Activated gamma-delta T cell treated with anti-CD3 and anti-CD28 coated beads, Interleukin-2, amount 50 U/mL, for 16 hours (primary cell): ENCODE data around the gene TAOK2.
"Not testable (repeated sequence)": the region's sequence is repeated elsewhere in the genome, so short reads cannot be mapped to it uniquely, and the experiment has no call there.

Source experiments
- DNase-seq: peaks from one replicate; pipeline ENCODE4 v3.0.0-alpha.2; 2020; ENCODE audit warnings: low read depth

The TAOK2 gene

DNA sequence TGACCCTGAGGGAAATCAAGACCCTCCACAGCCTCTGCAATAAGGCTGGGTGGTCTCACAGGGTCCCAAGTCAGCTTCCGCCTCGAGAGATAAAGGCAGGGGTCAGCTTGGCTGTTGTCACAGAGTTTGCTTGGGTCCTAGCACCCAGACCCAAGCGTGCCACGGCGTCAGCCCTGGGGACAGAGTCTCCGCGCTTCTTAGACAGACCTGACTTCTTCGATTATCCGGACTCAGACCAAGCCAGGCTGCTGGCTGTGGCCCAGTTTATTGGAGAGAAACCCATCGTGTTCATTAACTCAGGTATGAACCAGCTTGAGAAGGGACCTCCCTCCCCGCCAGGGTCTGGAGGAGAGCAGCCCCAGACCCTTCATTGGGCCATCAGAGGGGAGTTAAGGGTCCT lies 49.9 kb downstream of the TAOK2 start:
- DNase-seq = no peak

DNA sequence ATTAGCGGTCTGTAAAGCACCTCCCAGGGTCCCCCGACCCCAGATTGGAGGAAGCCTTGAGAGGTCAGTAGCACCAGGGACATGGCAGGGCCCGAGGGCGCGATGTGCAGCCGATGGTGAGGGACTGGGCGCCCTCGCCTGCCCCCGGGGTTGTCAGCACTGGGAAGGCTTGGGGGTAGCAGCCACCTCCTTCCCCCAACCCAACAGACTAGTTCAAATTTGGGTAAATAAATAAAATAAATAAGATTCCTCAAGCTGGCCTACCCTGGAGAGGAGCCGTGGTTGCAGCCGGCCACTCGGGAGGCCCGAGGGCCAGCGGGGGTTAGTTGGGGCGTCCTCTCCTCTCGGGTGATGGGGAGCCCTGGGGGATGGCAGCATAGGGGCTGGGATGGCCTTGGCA lies 50.8 kb downstream of the TAOK2 start:
- DNase-seq = no peak

GRCh38 chr16:30025156-30025555 lies 51.5 kb downstream of the TAOK2 start:
- no peak for DNase-seq

DNA sequence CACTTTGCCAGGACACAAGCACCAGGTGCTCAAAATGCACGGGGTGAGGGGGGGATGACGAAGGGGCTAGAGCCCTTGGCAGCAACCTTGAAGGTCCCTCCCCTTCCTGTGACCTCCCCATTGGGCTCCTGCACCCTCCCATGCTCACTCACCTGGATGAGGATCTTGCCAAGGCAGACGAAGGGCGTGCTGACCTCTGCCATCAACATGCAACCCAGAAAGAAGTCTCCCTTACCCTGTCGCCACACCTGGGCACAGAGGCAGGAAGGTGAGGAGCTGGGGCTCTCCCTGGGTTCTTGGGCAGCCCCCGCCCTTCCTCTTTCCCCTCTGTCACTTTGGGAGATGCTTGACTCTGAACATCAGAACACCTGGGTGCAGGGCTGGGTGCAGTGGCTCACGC lies 51.9 kb downstream of the TAOK2 start:
- DNase-seq = no peak

GRCh38 chr16:30026449-30026848 lies 52.8 kb downstream of the TAOK2 start:
- no peak for DNase-seq

- no peak for DNase-seq
These were observed 54.1 kb downstream of the TAOK2 start for GRCh38 chr16:30027588-30028437.

DNA sequence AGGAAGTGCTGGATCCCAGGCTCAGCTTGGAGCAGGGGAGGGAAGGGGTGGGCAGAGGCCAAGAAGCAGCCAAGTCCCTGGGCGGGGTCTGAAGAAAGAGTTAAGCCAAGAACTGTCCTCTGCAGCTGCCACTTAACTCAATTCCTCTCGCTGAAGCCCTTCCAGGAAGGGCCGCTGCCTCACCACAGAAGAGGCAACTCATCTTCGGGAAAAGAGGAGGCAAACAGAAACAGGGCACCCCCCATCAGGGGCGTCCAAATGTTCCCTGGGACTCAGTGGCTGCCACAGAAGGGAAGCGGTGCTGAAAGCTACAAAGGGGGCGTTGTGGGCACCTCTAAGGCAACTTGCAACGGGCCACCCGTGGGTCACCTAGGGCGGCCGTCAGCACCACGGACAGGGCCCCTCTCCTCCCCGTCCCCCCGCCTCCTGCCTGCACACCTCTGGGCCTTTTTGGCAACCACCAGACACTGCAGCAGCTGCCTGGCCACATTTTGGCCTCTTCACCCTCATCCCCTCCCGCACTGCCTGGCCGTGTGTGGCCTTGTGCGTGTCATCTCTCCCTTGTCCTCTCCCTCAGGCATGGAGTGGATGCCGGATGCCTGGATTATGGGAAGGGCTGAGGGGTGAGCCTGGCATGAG lies 54.9 kb downstream of the TAOK2 start:
- DNase-seq = no peak

- DNase-seq = no peak
These were observed 56.5 kb downstream of the TAOK2 start for GRCh38 chr16:30030011-30030685.

DNA sequence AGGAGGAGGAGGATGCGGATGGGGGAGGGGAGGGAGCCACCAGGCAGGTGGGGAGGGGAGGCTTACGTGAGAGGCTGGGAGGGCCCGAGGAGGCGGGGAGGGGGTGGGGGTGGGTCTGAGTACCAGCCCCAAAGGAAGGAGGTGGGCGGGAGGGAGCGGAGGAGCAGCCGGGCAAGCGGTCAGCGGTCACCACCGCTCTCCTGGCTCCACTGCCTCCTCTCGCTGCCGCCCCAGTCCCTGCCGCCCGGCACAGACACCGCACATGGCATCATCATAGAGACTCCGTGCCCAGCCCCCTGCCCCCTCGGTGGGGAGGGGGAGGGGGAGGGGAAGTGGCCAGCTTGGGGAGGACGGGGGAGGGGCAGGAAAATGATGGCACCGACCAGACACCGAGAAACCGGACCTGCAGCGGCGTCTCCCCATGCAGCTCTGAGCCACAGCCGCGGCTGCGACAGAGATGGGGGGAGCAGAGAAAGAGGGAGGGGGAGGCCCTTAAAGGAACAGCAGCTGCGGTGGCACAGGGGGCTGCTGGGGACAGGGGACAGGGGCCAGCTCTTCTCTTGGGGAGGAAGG lies 57.3 kb downstream of the TAOK2 start, which contains the start of gene TLCD3B:
TSS of gene TLCD3B (minus strand) at position 431 of the 573 bp plus-strand sequence. CDS start 744 bp downstream, outside the sequence.
- DNase-seq = no peak

DNA sequence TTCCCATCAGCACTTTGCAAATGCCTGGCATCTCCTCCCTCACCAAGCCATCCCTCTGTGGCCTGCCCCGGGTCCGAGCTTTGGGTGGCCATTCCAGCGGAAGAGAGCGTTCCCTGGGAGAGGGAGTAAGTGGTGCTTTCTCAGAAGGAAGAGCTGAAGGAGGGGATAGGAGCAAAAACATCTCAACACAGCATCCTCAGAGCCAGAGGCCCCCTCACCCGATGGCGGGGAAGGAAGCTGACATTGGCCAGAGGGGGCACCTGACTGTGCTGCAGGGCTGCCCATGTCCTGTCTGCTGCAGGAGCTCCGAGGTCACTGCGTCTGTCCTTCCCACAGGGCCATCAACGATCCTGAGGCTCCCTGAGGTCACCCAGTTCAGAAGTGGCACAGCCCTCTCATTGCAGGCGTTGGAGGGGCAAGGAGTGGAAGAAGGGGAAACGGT lies 57.8 kb downstream of the TAOK2 start:
- DNase-seq = no peak

DNA sequence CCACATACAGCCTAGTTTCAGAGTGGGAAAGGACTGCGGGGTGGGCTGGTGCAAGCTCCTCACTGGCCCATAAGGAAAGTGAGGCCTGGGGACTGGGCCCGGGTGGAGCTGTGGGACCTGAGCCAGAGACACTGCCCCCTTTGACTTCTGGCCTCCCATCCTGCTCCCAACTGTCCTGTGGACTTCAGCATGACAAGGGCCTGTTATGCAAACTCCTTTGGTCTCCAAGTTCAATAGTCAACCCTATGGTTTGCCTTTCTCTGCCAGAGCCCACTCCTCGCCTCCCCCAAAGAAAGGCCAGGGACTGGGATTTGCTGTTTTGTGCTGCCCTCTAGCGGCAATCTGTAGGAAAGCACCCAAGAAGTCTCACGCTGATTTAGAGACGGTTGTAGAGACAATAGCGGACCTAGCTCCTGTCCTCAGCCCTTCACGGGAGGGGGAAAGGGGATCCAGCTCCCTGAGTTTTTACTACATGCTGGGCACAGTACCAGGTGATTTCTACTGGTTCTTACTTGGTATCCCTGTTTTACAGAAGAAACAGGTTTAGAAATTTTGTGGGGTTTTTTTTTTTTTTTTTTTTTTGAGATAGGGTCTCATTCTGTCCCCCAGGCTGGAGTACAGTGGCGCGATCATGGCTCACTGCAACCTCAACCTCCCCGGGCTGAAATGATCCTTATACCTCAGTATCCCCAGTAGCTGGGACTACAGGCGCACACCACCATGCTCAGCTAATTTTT lies 58.6 kb downstream of the TAOK2 start:
- peak; percentile 33 for DNase-seq

DNA sequence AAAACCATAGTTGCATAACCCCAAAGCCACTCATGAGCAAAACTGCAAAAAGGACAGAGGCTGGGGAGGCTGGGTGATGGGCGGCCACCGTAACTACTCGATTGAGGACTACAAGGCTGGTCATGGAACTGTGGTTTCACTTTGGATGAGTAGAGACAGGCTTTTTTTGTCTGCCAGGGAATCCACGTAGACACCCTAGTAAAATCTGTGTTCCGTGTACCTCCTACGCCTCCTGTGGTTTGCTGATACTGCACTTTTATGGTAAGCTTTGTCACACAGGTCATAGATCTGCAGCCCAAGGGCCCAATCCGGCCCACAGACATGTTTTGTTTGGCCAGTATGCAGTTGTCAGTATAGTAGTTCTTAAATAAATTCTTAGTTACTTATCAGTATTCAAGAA lies 59.6 kb downstream of the TAOK2 start:
- no peak for DNase-seq

GRCh38 chr16:30040221-30040620 lies 66.6 kb downstream of the TAOK2 start:
- no peak for DNase-seq

DNA sequence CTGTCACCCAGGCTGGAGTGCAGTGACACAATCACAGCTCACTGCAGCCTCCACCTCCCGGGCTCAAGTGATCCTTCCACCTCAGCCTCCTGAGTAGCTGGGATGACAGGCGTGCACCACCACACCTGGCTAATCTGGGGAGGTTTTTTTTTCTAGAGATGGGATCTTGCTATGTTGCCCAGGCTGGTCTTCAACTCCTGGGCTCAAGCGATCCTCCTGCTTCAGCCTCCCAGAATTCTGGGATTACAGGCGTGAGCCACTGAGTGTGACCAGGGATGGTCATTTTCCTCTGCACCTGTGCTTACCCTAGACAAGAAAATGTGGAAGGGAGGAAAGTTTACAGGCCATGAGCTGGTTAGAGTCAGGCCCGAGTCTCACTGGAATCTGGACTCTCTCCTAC lies 67.0 kb downstream of the TAOK2 start:
- not testable (repeated sequence) for DNase-seq

DNA sequence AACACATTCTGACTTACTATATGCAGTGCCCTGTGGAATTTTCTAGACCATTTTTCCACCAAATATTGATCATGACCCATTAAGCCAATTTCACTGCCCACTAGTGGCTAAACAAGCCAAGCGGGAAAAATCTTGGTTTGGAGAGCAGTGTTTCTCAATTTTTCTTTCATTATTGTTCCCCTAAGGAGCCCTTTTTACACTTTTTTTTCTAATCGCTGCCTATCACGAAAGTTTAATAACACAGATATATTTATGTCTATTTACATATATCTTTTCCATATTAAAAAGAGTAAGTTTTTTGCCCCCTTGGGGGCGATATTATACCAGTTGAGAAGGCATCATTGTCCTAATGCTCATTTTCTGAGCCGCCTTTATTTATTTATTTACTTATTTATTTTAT lies 68.2 kb downstream of the TAOK2 start:
- no peak for DNase-seq
